ES-I3 (cell line): Measurements from ENCODE around the gene MSMB.
"Not testable (repeated sequence)": the region's sequence is repeated elsewhere in the genome, so short reads cannot be mapped to it uniquely, and the experiment has no call there.

ENCODE experiments used
- H3K36me3 ChIP-seq: 2 replicates; pipeline ENCODE4 v1.6.1; 2013; ENCODE audit warnings: mild to moderate bottlenecking, low read length, control low read depth, moderate library complexity; ENCODE audit not compliant: insufficient read depth
- H3K4me1 ChIP-seq: 2 replicates; pipeline ENCODE4 v1.6.1; 2013; ENCODE audit warnings: mild to moderate bottlenecking, control low read depth, low read length; ENCODE audit not compliant: insufficient read depth
- H3K9ac ChIP-seq: 2 replicates; pipeline ENCODE4 v1.6.1; 2013; ENCODE audit warnings: low read depth, mild to moderate bottlenecking, low read length, moderate library complexity
- H3K9me3 ChIP-seq: 2 replicates; pipeline ENCODE4 v1.6.1; 2013; ENCODE audit warnings: mild to moderate bottlenecking, low read length, moderate library complexity; ENCODE audit not compliant: control insufficient read depth, insufficient read depth

Gene MSMB

DNA sequence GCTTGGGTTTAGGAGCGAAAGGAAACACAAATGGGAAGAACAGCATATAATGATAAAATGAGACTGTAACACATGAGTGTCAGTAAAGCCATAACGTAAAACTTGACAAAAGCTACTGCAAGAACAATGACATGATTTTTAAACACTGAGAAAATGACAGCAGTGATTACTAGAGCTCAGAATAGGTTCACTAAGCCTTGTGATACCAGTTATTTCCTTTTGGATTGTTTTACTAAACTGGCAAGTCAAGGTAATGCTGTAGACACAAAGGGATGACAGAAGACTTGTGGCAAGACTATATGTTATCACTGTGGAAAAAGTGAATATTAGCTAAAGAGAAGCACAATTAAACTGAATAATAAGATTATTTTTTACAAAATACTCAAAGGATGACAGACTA is 28.3 kb downstream of the MSMB start:
- Histone ChIP-seq H3K9ac (no peak overlapping the region), H3K36me3 (peaks cover 19% of the 10 kb centered on the region), H3K9me3 (no peaks in the 10 kb centered on the region), H3K4me1 (peaks cover 19% of the 10 kb centered on the region)

DNA sequence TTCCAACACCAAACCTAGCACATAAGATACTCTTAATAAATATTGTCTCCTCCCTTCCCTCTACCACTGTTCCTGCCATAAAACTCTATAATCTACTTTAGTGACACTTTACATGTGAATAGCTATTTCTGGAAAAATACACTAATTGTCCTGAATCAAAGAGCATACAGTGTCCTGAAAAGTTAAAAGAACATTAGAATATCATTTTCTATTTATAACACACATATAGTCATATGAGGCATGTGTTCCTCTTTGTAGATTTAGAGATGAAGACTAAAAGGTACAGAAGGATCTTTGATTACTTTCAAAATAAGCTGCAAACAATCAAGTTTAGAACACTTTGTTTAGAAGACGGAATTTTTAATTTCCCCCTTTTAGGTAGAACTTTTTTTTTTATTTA is 29.3 kb downstream of the MSMB start:
- Histone ChIP-seq H3K36me3 (peaks cover 19% of the 10 kb centered on the region), H3K9me3 (no peaks in the 10 kb centered on the region), H3K9ac (no peak overlapping the region), H3K4me1 (peaks cover 19% of the 10 kb centered on the region)

DNA sequence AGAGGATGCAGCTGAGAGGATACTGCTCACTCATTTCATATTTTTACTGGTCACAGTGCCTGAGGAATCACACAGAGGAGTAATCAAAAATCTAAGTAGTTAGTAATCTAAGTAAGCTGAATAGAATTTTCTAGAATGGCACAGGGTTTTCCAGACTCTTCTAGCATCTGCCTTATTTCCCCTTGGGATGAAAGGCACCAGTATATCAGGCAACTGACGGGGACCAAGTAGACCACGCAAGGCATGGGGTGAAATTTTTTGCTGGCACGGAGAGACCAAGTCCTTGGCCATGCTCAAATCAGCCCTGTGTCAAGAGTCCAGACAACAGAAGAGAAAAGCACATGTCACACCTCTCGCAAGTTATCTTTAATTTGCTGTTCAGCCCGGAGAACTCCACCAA is 29.9 kb downstream of the MSMB start:
- Histone ChIP-seq H3K36me3 (peaks cover 19% of the 10 kb centered on the region), H3K9me3 (no peaks in the 10 kb centered on the region), H3K4me1 (peaks cover 16% of the 10 kb centered on the region), H3K9ac (no peak overlapping the region)

DNA sequence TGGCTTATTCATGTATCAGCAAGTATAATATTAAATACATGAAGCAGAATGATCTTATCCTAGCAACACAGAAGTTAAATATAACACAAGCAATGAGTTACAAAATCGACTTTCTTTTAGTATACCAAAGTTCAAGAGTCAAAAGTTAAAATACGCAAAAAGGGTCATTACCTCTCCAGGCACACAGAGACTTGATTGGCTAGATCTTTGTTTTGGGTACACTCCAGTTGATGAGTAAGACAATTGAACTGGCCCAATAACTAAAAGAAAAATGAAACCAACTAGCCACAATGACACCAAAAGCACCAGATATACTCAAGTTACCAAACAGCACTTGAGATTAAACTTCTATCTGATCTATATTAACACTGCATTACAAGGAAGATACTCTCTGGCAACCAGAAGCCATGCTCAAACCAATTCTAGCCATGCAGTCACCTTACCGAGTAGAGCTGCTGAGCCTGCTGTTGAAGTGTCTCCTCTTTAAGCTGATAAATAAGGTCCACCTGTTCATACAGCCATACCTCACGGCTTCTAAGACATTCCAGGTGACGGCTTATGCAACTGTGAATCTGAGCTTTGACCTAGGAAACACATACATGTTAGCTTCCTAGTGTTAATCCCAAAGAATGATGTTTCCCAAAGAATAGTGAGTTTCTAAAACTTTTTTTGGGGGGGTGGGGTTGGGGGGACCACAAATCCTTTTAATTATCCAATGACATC is 31.2 kb downstream of the MSMB start:
- Histone ChIP-seq H3K9ac (no peak overlapping the region), H3K36me3 (peaks cover 19% of the 10 kb centered on the region), H3K4me1 (peaks cover 4% of the 10 kb centered on the region), H3K9me3 (no peaks in the 10 kb centered on the region)

DNA sequence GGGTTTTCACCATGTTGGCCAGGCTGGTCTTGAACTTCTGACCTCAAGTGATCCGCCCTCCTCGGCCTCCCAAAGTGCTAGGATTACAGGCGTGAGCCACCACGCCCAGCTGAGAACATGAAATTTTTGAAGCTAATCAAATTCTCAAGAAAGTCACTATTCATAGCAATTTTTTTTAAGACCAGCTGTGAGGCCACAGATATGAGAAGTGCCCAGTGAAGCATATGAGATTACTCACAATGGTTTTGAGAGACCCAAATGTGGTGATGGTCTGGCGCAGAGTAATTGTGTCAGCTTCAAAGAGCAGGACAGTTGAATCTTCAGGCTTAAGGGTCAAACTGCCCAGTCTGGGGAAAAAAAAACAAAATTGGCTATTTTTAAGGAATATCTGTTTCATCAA is 31.9 kb downstream of the MSMB start:
- peaks cover 19% of the 10 kb centered on the region for H3K36me3 ChIP-seq

DNA sequence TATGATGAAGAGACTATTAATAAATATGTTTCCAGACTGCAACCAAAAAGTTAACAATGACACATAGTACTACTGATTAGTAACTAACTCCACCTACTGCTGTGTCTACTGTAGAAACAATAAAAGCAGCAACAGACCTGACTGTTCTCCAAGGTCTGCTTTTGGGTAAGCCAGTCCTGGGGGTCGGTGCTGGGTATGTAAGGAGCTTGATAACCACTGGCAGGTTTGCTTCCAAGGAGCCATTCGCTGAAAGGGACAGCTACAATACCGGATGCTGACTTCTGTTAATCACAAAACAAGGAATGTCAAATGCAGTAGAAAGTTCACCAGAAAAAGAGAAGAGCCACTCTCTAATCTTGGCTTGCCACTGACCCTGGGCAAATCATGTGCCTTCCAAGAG is 33.3 kb downstream of the MSMB start:
- Histone ChIP-seq H3K9ac (no peak overlapping the region), H3K4me1 (no peaks in the 10 kb centered on the region), H3K36me3 (peaks cover 31% of the 10 kb centered on the region), H3K9me3 (no peaks in the 10 kb centered on the region; the same call in 1 of the 2 replicates)

More for the DNA sequence above, 31.9 kb downstream of the MSMB start:
- Histone ChIP-seq H3K9ac (no peak overlapping the region), H3K4me1 (no peaks in the 10 kb centered on the region), H3K9me3 (no peaks in the 10 kb centered on the region)

DNA sequence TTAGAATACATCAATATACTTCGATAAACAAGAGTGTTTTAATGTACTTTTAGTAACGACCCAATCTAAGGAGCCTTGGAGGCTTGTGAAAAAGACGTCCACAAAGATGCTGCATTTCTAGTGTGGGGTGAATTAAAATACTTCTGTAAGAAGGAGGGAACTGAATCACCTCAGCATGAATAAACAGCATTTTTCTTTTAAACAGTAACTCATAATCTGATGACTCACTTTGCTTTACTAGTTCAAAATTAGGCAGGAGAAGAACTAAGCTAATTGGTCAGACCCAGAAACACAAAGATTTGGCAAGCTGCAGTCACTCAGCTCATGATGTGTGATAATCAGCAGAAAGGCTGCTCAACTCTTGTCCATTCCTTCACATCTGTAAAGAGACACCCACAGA is 39.9 kb downstream of the MSMB start:
- H3K9me3 ChIP-seq, result no peaks in the 10 kb centered on the region; the same call in 1 of the 2 replicates
- H3K36me3 ChIP-seq, result peaks cover 45% of the 10 kb centered on the region
- H3K9ac ChIP-seq, result no peak overlapping the region
- no peaks in the 10 kb centered on the region for H3K4me1 ChIP-seq

DNA sequence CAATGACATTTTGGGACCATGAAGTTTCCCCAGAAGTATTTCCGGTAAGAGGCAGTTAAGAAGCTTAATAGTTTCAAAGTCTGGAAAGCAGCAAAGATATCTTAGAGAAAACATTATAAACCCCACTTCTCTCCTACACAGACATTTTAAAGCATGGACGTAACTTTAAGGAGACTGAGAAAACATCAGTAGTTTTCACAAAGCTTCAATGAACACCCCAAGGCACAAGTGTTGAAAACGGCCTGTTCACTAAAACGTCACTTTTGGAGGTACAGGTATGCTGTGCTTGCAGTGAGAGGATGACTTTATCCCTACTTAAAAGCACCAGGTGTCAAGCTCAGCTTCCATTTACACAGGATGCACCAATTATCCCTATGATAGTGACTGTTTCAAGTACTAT is 40.7 kb downstream of the MSMB start:
- Histone ChIP-seq H3K4me1 (no peaks in the 10 kb centered on the region), H3K9ac (no peak overlapping the region), H3K36me3 (peaks cover 49% of the 10 kb centered on the region), H3K9me3 (no peaks in the 10 kb centered on the region; the same call in 1 of the 2 replicates)

DNA sequence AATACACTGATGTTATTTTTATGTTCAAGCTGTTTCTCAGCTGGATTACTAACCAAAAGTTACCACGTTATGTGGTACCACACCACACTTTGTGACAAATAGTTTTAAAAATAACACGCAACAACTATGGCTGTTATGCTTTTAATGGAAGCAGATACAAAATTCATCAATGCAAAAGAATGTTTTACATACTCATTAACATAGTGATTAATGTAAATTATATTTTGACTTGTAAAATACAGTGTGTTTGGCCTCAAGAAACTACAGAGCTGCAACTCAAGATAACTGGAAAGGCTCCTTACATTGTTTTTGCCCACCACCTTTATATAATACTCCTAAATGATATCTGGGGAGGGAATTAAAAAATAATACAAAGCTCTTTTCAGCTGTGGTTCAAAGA is 41.1 kb downstream of the MSMB start:
- H3K4me1 ChIP-seq, result no peaks in the 10 kb centered on the region
- peaks cover 49% of the 10 kb centered on the region for H3K36me3 ChIP-seq
- no peaks in the 10 kb centered on the region; the same call in 1 of the 2 replicates for H3K9me3 ChIP-seq

DNA sequence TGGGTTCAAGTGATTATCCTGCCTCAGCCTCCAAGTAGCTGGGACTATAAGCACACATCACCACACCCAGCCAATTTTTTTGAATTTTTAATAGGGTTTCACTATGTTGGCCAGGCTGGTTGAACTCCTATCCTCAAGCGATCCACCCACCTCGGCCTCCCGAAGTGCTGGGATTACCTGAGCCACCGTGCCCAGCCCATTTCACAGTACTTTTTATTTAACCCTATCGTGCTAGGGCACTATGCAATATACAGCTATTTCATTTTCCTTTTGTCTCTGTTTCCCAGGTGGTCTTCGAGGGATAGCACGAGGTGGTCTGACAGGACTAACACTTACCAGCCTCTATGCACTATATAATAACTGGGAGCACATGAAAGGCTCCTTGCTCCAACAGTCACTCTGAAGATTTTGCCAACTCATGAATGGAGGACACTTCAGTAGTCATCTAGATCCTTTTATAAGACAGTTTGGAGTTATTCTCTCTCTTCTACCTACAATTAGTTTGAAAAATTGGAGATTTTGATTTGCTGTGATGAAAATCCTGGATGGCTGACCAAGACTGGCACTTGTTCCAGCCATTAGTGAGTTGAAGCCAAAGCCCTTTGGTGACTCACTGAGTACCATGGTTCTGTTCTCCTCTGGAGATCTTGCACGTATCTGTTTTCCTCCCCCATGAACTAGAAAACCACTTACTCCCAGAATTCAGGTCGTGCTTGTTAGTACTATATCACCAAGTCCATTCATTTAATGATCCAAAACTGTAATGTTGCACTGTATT is 43.0 kb downstream of the MSMB start:
- Histone ChIP-seq H3K36me3 (peaks cover 40% of the 10 kb centered on the region), H3K9ac (no peak overlapping the region), H3K9me3 (no peaks in the 10 kb centered on the region), H3K4me1 (peaks cover 4% of the 10 kb centered on the region; the same call in 1 of the 2 replicates)

More for the DNA sequence above, 41.1 kb downstream of the MSMB start:
- no peak overlapping the region for H3K9ac ChIP-seq

DNA sequence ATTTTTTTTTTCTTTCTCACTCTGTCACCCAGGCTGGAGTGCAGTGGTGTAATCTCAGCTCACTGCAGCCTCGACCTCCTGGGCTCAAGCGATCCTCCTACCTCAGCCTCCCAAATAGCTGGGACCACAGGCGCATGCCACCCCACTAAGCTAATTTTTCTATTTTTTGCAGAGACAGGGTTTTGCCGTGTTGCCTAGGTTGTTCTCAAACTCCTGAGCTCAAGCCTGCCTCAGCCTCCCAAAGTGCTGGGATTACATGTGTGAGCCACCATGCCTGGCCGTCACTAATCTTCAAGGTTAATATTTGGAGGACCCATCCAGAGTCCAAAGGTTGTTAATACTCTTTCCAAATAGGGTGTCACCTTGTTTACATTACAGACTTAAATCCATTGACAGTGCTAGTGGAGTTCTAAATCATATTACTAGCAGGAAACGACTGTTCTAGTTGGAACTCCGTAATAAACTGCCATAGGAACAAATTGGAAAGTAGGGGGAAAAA is 43.8 kb downstream of the MSMB start:
- peaks cover 35% of the 10 kb centered on the region for H3K36me3 ChIP-seq
- peaks cover 11% of the 10 kb centered on the region; the same call in 1 of the 2 replicates for H3K4me1 ChIP-seq
- H3K9ac ChIP-seq, H3K9me3 ChIP-seq: not testable (repeated sequence)

DNA sequence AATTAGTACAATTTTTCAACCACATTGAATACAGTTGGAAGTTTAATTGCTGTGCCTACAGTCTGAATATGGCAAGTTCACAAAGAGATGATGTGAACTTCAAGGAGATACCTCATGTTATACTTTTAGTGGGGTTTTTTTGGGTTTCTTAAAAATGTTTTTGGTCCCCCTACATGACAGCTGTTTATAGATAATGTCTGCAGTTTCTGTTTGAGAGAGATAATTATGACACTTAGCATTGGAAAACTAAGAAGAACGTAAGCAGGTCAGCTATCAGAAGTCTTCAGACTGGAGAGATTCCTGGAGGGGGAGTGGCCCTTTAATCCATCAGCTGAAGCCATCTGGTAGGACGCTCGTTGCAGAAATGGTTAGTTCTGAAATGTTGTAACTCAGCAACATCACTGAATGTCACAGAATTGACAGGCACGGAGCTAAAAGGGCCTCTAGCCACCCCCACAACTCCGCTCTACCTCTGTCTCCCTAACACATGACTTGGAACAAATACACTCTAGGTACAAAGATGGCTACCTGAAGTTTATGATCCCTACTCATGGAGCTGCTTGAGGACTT is 44.8 kb downstream of the MSMB start:
- Histone ChIP-seq H3K9ac (no peak overlapping the region), H3K4me1 (peaks cover 11% of the 10 kb centered on the region; the same call in 1 of the 2 replicates), H3K9me3 (no peaks in the 10 kb centered on the region), H3K36me3 (peaks cover 32% of the 10 kb centered on the region)

DNA sequence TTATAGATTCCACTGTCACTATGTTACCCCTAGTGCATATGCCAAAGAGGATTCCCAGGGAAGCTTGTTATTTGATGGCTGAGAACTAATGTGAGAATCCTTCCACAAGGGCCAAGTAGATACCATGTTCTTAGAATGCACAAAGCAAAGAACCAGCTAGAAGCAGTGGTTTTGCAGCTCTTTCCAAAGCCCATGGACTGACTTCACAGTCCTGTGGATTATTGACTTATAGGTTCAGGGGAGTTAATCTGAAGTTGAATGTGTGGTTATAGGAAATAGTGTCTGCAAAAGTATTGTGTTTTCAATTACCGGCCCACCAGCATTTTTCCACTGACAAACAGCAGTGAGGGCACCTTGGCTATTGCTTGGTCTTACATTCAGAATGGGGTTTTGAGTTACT is 45.5 kb downstream of the MSMB start:
- no peaks in the 10 kb centered on the region for H3K9me3 ChIP-seq
- peaks cover 11% of the 10 kb centered on the region; the same call in 1 of the 2 replicates for H3K4me1 ChIP-seq
- peaks cover 29% of the 10 kb centered on the region for H3K36me3 ChIP-seq
- H3K9ac ChIP-seq, result no peak overlapping the region

DNA sequence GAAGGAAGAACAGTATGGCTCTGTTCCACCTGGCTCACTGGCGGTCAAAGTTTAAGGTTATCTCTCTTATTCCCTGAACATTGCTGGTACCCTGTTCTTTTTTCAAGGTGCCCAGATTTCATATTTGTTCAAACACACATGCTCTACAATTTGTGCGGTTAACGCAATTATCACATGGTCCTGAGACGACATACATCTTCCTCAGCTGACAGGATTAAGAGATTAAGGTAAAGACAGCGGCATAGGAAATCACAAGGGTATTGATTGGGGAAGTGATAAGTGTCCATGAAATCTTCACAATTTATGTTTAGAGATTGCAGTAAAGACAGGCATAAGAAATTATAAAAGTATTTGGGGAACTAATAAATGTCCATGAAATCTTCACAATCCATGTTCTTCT is 46.1 kb downstream of the MSMB start:
- Histone ChIP-seq H3K4me1 (peaks cover 11% of the 10 kb centered on the region; the same call in 1 of the 2 replicates), H3K36me3 (peaks cover 25% of the 10 kb centered on the region)
- H3K9me3 ChIP-seq, H3K9ac ChIP-seq: not testable (repeated sequence)
